Endodermal cell (in vitro differentiated cells): ENCODE results near the gene HBG1. TPM values are rescaled to one million over a fixed set of nuclear protein-coding genes. Genes with fewer than 3 reads are reported as not detected.

Source experiments
- DNase-seq: peaks from one replicate; pipeline ENCODE4 v3.0.0-alpha.2; 2017
- H3K27ac ChIP-seq: 2 replicates; pipeline ENCODE4 v1.5.1; 2013; ENCODE audit warnings: mild to moderate bottlenecking, low read depth, low read length, moderate library complexity
- H3K27me3 ChIP-seq: 2 replicates; pipeline ENCODE4 v1.6.1; 2013; ENCODE audit warnings: mild to moderate bottlenecking, low read length, moderate library complexity; ENCODE audit not compliant: insufficient read depth, control insufficient read depth, poor library complexity, severe bottlenecking
- H3K36me3 ChIP-seq: 2 replicates; pipeline ENCODE4 v1.7.0; 2013; ENCODE audit warnings: mild to moderate bottlenecking, low read length, moderate library complexity; ENCODE audit not compliant: control insufficient read depth, insufficient read depth
- H3K4me1 ChIP-seq: one replicate; pipeline ENCODE4 v1.7.0; 2013; ENCODE audit warnings: low read length; ENCODE audit not compliant: control insufficient read depth, insufficient read depth
- H3K4me3 ChIP-seq: 2 replicates; pipeline ENCODE4 v1.5.1; 2013; ENCODE audit warnings: mild to moderate bottlenecking, low read length, moderate library complexity
- H3K9ac ChIP-seq: 2 replicates; pipeline ENCODE4 v1.6.1; 2013; ENCODE audit warnings: mild to moderate bottlenecking, low read length, moderate library complexity; ENCODE audit not compliant: poor library complexity, severe bottlenecking; ENCODE audit errors: extremely low read depth
- H3K9me3 ChIP-seq: 2 replicates; pipeline ENCODE4 v1.6.1; 2013; ENCODE audit warnings: mild to moderate bottlenecking, low read length, moderate library complexity; ENCODE audit not compliant: control insufficient read depth
- H3K27ac Mint-ChIP-seq: 2 replicates; pipeline ENCODE4 v1.8.0; 2020; ENCODE audit warnings: mixed read lengths
- H3K27me3 Mint-ChIP-seq: 2 replicates; pipeline ENCODE4 v1.8.0; 2021; ENCODE audit warnings: mild to moderate bottlenecking, mixed read lengths; ENCODE audit not compliant: insufficient read depth
- H3K36me3 Mint-ChIP-seq: 2 replicates; pipeline ENCODE4 v1.8.0; 2020; ENCODE audit warnings: low read depth, mixed read lengths
- H3K4me1 Mint-ChIP-seq: 2 replicates; pipeline ENCODE4 v1.8.0; 2020; ENCODE audit warnings: mixed read lengths
- H3K4me3 Mint-ChIP-seq: 2 replicates; pipeline ENCODE4 v1.8.0; 2020; ENCODE audit warnings: mild to moderate bottlenecking, moderate library complexity, mixed read lengths
- H3K9me3 Mint-ChIP-seq: 2 replicates; pipeline ENCODE4 v1.8.0; 2020; ENCODE audit warnings: mild to moderate bottlenecking, mixed read lengths
- WGBS, 2 experiments: methylation state at CpG; one replicate each; pipeline versions ENCODE4 v1.1.5 to v1.1.7; 2013; ENCODE audit warnings: missing lambda C conversion rate in 2 of 2, mixed read lengths in 1 of 2; ENCODE audit not compliant: insufficient coverage in 1 of 2, insufficient read length in 1 of 2; 5-methylcytosine and 5-hydroxymethylcytosine counted together
- total RNA-seq, 2 donors: library from RNA; stranded (reverse); fragmentation: NEBNext Ultra II Directional in 1 of 2; extraction: Animal tissue kit (Norgen Biotek cat#: 25700) in 1 of 2; gene quantifications; 2 replicates in 1 of 2; 3 replicates in 1 of 2; pipeline ENCODE4 v1.2.1, GENCODE V29; 2021
- TF ChIP-seq, protein P1 (sequence below): fragments of 200-600 bp; sonication (generic); conservative IDR thresholded peaks from 2 replicates; pipeline ENCODE4 v1.5.0; 2021; ENCODE audit warnings: antibody characterized with exemption, mild to moderate bottlenecking

Gene HBG1
- total RNA-seq, 2 donors from 2014 or later = not detected

DNA sequence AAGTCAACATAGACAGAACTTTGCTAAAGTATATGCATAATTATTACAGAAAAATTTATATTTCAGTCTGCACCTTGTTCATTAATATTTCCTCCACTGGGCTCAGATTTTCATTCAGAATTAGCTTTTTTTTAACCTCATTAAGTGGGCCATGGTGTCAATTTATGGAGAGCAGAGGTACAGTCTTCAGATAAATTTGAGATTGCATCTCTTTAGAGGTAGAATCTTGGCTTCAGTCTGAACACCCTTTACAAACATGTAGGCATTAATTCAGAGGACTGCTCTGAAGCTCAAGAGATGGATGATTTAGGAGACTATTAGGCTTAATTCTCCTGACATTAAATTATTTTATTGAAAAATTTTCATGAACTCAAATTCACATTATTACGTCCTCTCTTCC, 19.4 kb downstream of the HBG1 start:
- no peaks in the 10 kb centered on the region for H3K9me3 ChIP-seq
- Mint-ChIP-seq H3K36me3 (no peaks in the 10 kb centered on the region), H3K27me3 (peaks cover 1% of the 10 kb centered on the region), H3K4me3 (no peak overlapping the region), H3K9me3 (no peaks in the 10 kb centered on the region), H3K4me1 (peaks cover 5% of the 10 kb centered on the region), H3K27ac (no peak overlapping the region)
- DNase-seq = no peak
- no peaks in the 10 kb centered on the region for H3K36me3 ChIP-seq
- TF ChIP-seq, protein P1, sequence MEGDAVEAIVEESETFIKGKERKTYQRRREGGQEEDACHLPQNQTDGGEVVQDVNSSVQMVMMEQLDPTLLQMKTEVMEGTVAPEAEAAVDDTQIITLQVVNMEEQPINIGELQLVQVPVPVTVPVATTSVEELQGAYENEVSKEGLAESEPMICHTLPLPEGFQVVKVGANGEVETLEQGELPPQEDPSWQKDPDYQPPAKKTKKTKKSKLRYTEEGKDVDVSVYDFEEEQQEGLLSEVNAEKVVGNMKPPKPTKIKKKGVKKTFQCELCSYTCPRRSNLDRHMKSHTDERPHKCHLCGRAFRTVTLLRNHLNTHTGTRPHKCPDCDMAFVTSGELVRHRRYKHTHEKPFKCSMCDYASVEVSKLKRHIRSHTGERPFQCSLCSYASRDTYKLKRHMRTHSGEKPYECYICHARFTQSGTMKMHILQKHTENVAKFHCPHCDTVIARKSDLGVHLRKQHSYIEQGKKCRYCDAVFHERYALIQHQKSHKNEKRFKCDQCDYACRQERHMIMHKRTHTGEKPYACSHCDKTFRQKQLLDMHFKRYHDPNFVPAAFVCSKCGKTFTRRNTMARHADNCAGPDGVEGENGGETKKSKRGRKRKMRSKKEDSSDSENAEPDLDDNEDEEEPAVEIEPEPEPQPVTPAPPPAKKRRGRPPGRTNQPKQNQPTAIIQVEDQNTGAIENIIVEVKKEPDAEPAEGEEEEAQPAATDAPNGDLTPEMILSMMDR = no peak
- H3K9ac ChIP-seq = no peak overlapping the region
- H3K4me1 ChIP-seq = no peaks in the 10 kb centered on the region
- no peak overlapping the region for H3K27ac ChIP-seq
- no peaks in the 10 kb centered on the region for H3K27me3 ChIP-seq
- H3K4me3 ChIP-seq = no peak overlapping the region
- 83 to 100% methylated on average over 1 of the region's 1 CpG for WGBS, 2 experiments

DNA sequence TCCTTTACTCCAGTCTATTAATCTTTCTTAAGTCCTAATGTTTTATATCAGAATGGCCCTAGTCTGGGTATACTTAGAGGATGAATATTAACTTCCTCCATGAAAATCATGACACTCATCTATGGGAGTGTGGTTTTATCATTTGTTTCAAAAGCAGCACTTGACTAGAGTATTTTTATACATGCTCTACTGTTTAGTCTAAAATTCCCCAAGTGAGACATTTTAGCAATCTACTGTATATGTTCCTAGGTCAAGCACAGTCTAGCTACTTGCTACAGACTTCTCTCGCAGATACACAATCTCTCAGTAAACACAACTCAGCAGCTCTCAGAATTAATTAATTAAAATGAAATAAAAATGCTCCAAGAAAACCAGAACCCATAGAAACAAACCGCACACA, 19.9 kb downstream of the HBG1 start:
- Histone ChIP-seq H3K27ac (no peak overlapping the region), H3K27me3 (no peaks in the 10 kb centered on the region), H3K4me1 (no peaks in the 10 kb centered on the region), H3K4me3 (no peak overlapping the region), H3K36me3 (no peaks in the 10 kb centered on the region), H3K9ac (no peak overlapping the region), H3K9me3 (no peaks in the 10 kb centered on the region)
- TF ChIP-seq, protein P1 = no peak
- no peak for DNase-seq
- Mint-ChIP-seq H3K4me3 (no peak overlapping the region), H3K9me3 (no peaks in the 10 kb centered on the region), H3K27ac (no peak overlapping the region), H3K4me1 (peaks cover 5% of the 10 kb centered on the region), H3K27me3 (peaks cover 1% of the 10 kb centered on the region), H3K36me3 (no peaks in the 10 kb centered on the region)
- 100% methylated on average over 1 of the region's 2 CpGs; no CpG with 5 or more reads in 1 of the 2 experiments for WGBS, 2 experiments

DNA sequence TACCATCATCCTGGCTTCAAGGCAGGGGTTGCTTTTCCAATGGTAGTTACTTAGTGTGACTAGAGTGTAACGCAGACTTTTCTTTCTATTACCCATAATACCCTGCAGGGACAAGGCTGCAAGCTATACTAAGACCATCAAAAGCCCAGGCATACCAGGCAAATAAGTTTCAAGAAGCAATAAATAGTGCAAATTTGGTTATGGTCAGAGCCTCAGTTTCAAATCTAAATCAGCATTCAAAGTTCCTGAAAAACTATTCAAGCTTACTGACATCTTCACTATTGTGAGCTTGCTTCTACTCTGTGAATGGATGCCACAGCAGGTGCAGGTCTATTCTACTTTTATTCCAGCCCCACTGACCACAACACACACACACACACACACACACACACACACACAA, 20.3 kb downstream of the HBG1 start:
- no peak overlapping the region for H3K4me3 ChIP-seq
- Mint-ChIP-seq H3K27ac (no peak overlapping the region), H3K27me3 (no peaks in the 10 kb centered on the region), H3K4me1 (peaks cover 10% of the 10 kb centered on the region), H3K9me3 (no peaks in the 10 kb centered on the region), H3K4me3 (no peak overlapping the region), H3K36me3 (no peaks in the 10 kb centered on the region)
- H3K9me3 ChIP-seq = no peaks in the 10 kb centered on the region
- H3K27ac ChIP-seq = no peak overlapping the region
- H3K9ac ChIP-seq = no peak overlapping the region
- WGBS, 2 experiments = 100% methylated on average over 1 of the region's 1 CpG
- H3K27me3 ChIP-seq = no peaks in the 10 kb centered on the region
- no peak for DNase-seq
- TF ChIP-seq, protein P1 = no peak
- H3K4me1 ChIP-seq = no peaks in the 10 kb centered on the region
- H3K36me3 ChIP-seq = no peaks in the 10 kb centered on the region
